Hindlimb muscle (tissue), 1 donor: ENCODE results near the gene SHQ1. TPM values are rescaled to one million over a fixed set of nuclear protein-coding genes. Genes with fewer than 3 reads are reported as not detected.

Experiments used
- DNase-seq: peaks from one replicate; pipeline ENCODE4 v3.0.0-alpha.2; 2013
- polyA plus RNA-seq: library from polyadenylated mRNA; unstranded; fragments of 120-200 nt; gene quantifications from one replicate; pipeline ENCODE4 v1.2.1, GENCODE V29; 2013; ENCODE audit not compliant: insufficient read length

The SHQ1 gene
- polyA plus RNA-seq = 11.6 TPM

GRCh38 chr3:72847751-72848702 is at the start of gene SHQ1:
Gene SHQ1 (minus strand): TSS chr3:72848445. CDS start chr3:72848340, 105 bp downstream.
- DNase-seq = peak; percentile 97

- DNase-seq = no peak
These were observed 49.4 kb upstream of the SHQ1 start for GRCh38 chr3:72897758-72898007.

- no peak for DNase-seq
These were observed 48.9 kb upstream of the SHQ1 start for GRCh38 chr3:72896996-72897757.

GRCh38 chr3:72894976-72895552 is 46.8 kb upstream of the SHQ1 start:
- no peak for DNase-seq

- DNase-seq = no peak
These were observed 44.6 kb upstream of the SHQ1 start for GRCh38 chr3:72892870-72893269.

- peak; percentile 43 for DNase-seq
These were observed 44.0 kb upstream of the SHQ1 start for GRCh38 chr3:72892081-72892775.

GRCh38 chr3:72891053-72891855 is 43.0 kb upstream of the SHQ1 start:
- peak; percentile 66 for DNase-seq

GRCh38 chr3:72890166-72890925 is 42.1 kb upstream of the SHQ1 start:
- no peak for DNase-seq

GRCh38 chr3:72889310-72890165 is 41.3 kb upstream of the SHQ1 start:
- no peak for DNase-seq

- DNase-seq = peak; percentile 45
These were observed 40.5 kb upstream of the SHQ1 start for GRCh38 chr3:72888546-72889309.

- DNase-seq = peak; percentile 83
These were observed 39.7 kb upstream of the SHQ1 start, which contains the start of gene GXYLT2 for GRCh38 chr3:72887705-72888545. Gene GXYLT2 (plus strand): TSS chr3:72888046. CDS start chr3:72888234, 188 bp downstream.

GRCh38 chr3:72887343-72887704 is 39.1 kb upstream of the SHQ1 start:
- DNase-seq = peak; percentile 29

- DNase-seq = no peak
These were observed 23.9 kb upstream of the SHQ1 start for GRCh38 chr3:72872183-72872582.

GRCh38 chr3:72862314-72863090 is 14.3 kb upstream of the SHQ1 start:
- no peak for DNase-seq

- DNase-seq = no peak
These were observed 12.6 kb upstream of the SHQ1 start for GRCh38 chr3:72860846-72861245.

GRCh38 chr3:72860053-72860452 is 11.8 kb upstream of the SHQ1 start:
- DNase-seq = no peak

GRCh38 chr3:72855001-72855400 is 6.8 kb upstream of the SHQ1 start:
- DNase-seq = no peak

- DNase-seq = no peak
These were observed 447 bp upstream of the SHQ1 start for GRCh38 chr3:72848703-72849081.
